Endodermal cell (in vitro differentiated cells): Measurements from ENCODE around the gene CCND1. TPM values are rescaled to one million over a fixed set of nuclear protein-coding genes. Genes with fewer than 3 reads are reported as not detected.

Experiments used
- DNase-seq: peaks from one replicate; pipeline ENCODE4 v3.0.0-alpha.2; 2017
- H3K27ac ChIP-seq: 2 replicates; pipeline ENCODE4 v1.5.1; 2013; ENCODE audit warnings: mild to moderate bottlenecking, low read depth, low read length, moderate library complexity
- H3K27me3 ChIP-seq: 2 replicates; pipeline ENCODE4 v1.6.1; 2013; ENCODE audit warnings: mild to moderate bottlenecking, low read length, moderate library complexity; ENCODE audit not compliant: insufficient read depth, control insufficient read depth, poor library complexity, severe bottlenecking
- H3K36me3 ChIP-seq: 2 replicates; pipeline ENCODE4 v1.7.0; 2013; ENCODE audit warnings: mild to moderate bottlenecking, low read length, moderate library complexity; ENCODE audit not compliant: control insufficient read depth, insufficient read depth
- H3K4me1 ChIP-seq: one replicate; pipeline ENCODE4 v1.7.0; 2013; ENCODE audit warnings: low read length; ENCODE audit not compliant: control insufficient read depth, insufficient read depth
- H3K4me3 ChIP-seq: 2 replicates; pipeline ENCODE4 v1.5.1; 2013; ENCODE audit warnings: mild to moderate bottlenecking, low read length, moderate library complexity
- H3K9ac ChIP-seq: 2 replicates; pipeline ENCODE4 v1.6.1; 2013; ENCODE audit warnings: mild to moderate bottlenecking, low read length, moderate library complexity; ENCODE audit not compliant: poor library complexity, severe bottlenecking; ENCODE audit errors: extremely low read depth
- H3K9me3 ChIP-seq: 2 replicates; pipeline ENCODE4 v1.6.1; 2013; ENCODE audit warnings: mild to moderate bottlenecking, low read length, moderate library complexity; ENCODE audit not compliant: control insufficient read depth
- H3K27ac Mint-ChIP-seq: 2 replicates; pipeline ENCODE4 v1.8.0; 2020; ENCODE audit warnings: mixed read lengths
- H3K27me3 Mint-ChIP-seq: 2 replicates; pipeline ENCODE4 v1.8.0; 2021; ENCODE audit warnings: mild to moderate bottlenecking, mixed read lengths; ENCODE audit not compliant: insufficient read depth
- H3K36me3 Mint-ChIP-seq: 2 replicates; pipeline ENCODE4 v1.8.0; 2020; ENCODE audit warnings: low read depth, mixed read lengths
- H3K4me1 Mint-ChIP-seq: 2 replicates; pipeline ENCODE4 v1.8.0; 2020; ENCODE audit warnings: mixed read lengths
- H3K4me3 Mint-ChIP-seq: 2 replicates; pipeline ENCODE4 v1.8.0; 2020; ENCODE audit warnings: mild to moderate bottlenecking, moderate library complexity, mixed read lengths
- H3K9me3 Mint-ChIP-seq: 2 replicates; pipeline ENCODE4 v1.8.0; 2020; ENCODE audit warnings: mild to moderate bottlenecking, mixed read lengths
- CTCF ChIP-seq: fragments of 200-600 bp; sonication (generic); conservative IDR thresholded peaks from 2 replicates; pipeline ENCODE4 v1.5.0; 2021; ENCODE audit warnings: antibody characterized with exemption, mild to moderate bottlenecking
- WGBS, 2 experiments: methylation state at CpG; one replicate each; pipeline versions ENCODE4 v1.1.5 to v1.1.7; 2013; ENCODE audit warnings: missing lambda C conversion rate in 2 of 2, mixed read lengths in 1 of 2; ENCODE audit not compliant: insufficient coverage in 1 of 2, insufficient read length in 1 of 2; 5-methylcytosine and 5-hydroxymethylcytosine counted together
- total RNA-seq, 2 donors: library from RNA; stranded (reverse); fragmentation: NEBNext Ultra II Directional in 1 of 2; extraction: Animal tissue kit (Norgen Biotek cat#: 25700) in 1 of 2; gene quantifications; 2 replicates in 1 of 2; 3 replicates in 1 of 2; pipeline ENCODE4 v1.2.1, GENCODE V29; 2021

The CCND1 gene
- total RNA-seq, 2 donors from 2014 or later = 65.7 to 214 TPM

GRCh38 chr11:69598147-69598546 lies 42.8 kb upstream of the CCND1 start:
- no peaks in the 10 kb centered on the region for H3K36me3 Mint-ChIP-seq
- H3K27me3 ChIP-seq = no peaks in the 10 kb centered on the region
- peak; percentile 54 for DNase-seq
- TF ChIP-seq CTCF = peak; percentile 54
- no peak overlapping the region for H3K27ac ChIP-seq
- peaks cover 5% of the 10 kb centered on the region for H3K4me1 Mint-ChIP-seq
- WGBS, 2 experiments = 67 to 73% methylated on average over 4 to 5 of the region's 5 CpGs
- H3K27me3 Mint-ChIP-seq = peaks cover 2% of the 10 kb centered on the region
- H3K4me3 ChIP-seq = no peak overlapping the region
- no peaks in the 10 kb centered on the region for H3K4me1 ChIP-seq
- no peak overlapping the region for H3K27ac Mint-ChIP-seq
- no peak overlapping the region for H3K4me3 Mint-ChIP-seq
- H3K9me3 Mint-ChIP-seq = peaks cover 7% of the 10 kb centered on the region
- no peaks in the 10 kb centered on the region for H3K36me3 ChIP-seq
- no peaks in the 10 kb centered on the region for H3K9me3 ChIP-seq
- H3K9ac ChIP-seq = no peak overlapping the region

DNA sequence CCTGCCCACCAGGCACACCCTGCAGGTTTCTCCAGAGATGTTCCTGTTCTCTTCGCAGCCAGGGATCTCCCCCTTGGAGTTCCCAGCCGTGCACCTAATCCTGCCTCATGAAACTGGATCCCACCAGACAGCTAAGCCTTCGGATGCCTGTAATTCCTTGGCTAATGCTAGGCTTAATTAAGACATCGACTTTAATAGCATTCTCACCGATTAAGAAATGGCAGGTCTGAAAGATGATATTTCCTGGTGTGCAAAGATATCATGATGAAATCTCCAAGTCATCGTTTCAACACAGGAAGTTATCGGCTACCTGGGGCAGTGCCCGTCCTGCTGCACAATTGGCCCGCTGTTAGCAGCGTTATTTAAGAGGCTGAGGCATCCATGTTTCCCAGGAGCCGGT lies 41.5 kb upstream of the CCND1 start:
- Histone ChIP-seq H3K27me3 (no peaks in the 10 kb centered on the region), H3K9ac (no peak overlapping the region), H3K9me3 (no peaks in the 10 kb centered on the region), H3K4me1 (no peaks in the 10 kb centered on the region), H3K27ac (no peak overlapping the region), H3K4me3 (no peak overlapping the region), H3K36me3 (no peaks in the 10 kb centered on the region)
- Mint-ChIP-seq H3K9me3 (peaks cover 7% of the 10 kb centered on the region), H3K4me1 (peaks cover 16% of the 10 kb centered on the region), H3K27me3 (no peaks in the 10 kb centered on the region), H3K4me3 (no peak overlapping the region), H3K36me3 (no peaks in the 10 kb centered on the region), H3K27ac (no peak overlapping the region)
- DNase-seq = no peak
- TF ChIP-seq CTCF = no peak
- 92 to 94% methylated on average over 10 to 11 of the region's 11 CpGs for WGBS, 2 experiments

DNA sequence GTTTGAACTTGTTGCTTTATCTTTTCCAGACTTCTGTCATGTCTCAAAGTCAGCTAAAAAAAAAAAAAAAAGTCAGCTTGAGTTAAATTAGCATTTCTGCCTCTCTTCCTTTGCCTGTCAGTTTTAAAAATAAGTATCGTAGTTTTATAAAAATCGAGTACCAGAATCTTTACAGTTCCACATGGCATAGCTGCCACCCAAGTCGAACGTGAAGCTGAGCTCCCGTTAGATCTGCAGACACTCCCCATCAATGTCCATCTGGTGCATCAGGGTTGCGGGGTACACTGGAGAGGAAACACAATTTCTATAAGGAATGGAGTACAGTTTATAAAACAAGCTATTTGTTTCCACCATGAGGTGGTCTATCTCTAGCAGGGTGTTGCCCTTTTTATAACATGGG lies 41.0 kb upstream of the CCND1 start:
- Mint-ChIP-seq H3K4me1 (peaks cover 16% of the 10 kb centered on the region), H3K36me3 (no peaks in the 10 kb centered on the region), H3K9me3 (peaks cover 7% of the 10 kb centered on the region), H3K4me3 (no peak overlapping the region), H3K27ac (no peak overlapping the region), H3K27me3 (no peaks in the 10 kb centered on the region)
- Histone ChIP-seq H3K36me3 (no peaks in the 10 kb centered on the region), H3K9ac (no peak overlapping the region), H3K4me1 (no peaks in the 10 kb centered on the region), H3K9me3 (no peaks in the 10 kb centered on the region), H3K27ac (no peak overlapping the region), H3K27me3 (no peaks in the 10 kb centered on the region), H3K4me3 (no peak overlapping the region)
- TF ChIP-seq CTCF = no peak
- DNase-seq = no peak
- WGBS, 2 experiments = 93 to 97% methylated on average over 6 of the region's 6 CpGs
